HG03378 (cell line): Measurements from ENCODE around the gene LAMTOR2.
A peak's percentile ranks its signal among the peaks of the same experiment; 100 is the strongest.

Experiments used
- ATAC-seq: cut with Tn5 transposase; IDR thresholded peaks from one replicate; pipeline ENCODE4 v1.9.1; 2021; ENCODE audit warnings: mild to moderate bottlenecking, moderate library complexity; ENCODE audit not compliant: unreplicated experiment

LAMTOR2 gene

GRCh38 chr1:156096640-156097391, 42.2 kb downstream of the LAMTOR2 start:
- ATAC-seq, result peak; percentile 52

- no peak for ATAC-seq
Observed at GRCh38 chr1:156097499-156098178, 43.1 kb downstream of the LAMTOR2 start.

GRCh38 chr1:156098784-156099183, 44.2 kb downstream of the LAMTOR2 start:
- no peak for ATAC-seq

- no peak for ATAC-seq
Observed at GRCh38 chr1:156099282-156099681, 44.7 kb downstream of the LAMTOR2 start.

GRCh38 chr1:156100205-156100995, 45.8 kb downstream of the LAMTOR2 start:
- no peak for ATAC-seq

GRCh38 chr1:156101880-156102279, 47.3 kb downstream of the LAMTOR2 start:
- no peak for ATAC-seq

- ATAC-seq, result no peak
Observed at GRCh38 chr1:156102633-156103511, 48.3 kb downstream of the LAMTOR2 start.

GRCh38 chr1:156103521-156103947, 49.0 kb downstream of the LAMTOR2 start:
- ATAC-seq, result no peak

GRCh38 chr1:156104065-156104810, 49.7 kb downstream of the LAMTOR2 start:
- ATAC-seq, result no peak

GRCh38 chr1:156104861-156105832, 50.6 kb downstream of the LAMTOR2 start:
- no peak for ATAC-seq

- no peak for ATAC-seq
Observed at GRCh38 chr1:156106624-156107488, 52.3 kb downstream of the LAMTOR2 start.

GRCh38 chr1:156108057-156108456, 53.5 kb downstream of the LAMTOR2 start:
- no peak for ATAC-seq
